NCI-H2081 (cell line): ENCODE results near the gene JPT1.
A peak's percentile ranks its signal among the peaks of the same experiment; 100 is the strongest.

Experiments
- DNase-seq, 2 experiments: peaks; one replicate each; lab custom pipeline; 2025; lab: John Stamatoyannopoulos, UW

Gene JPT1

GRCh38 chr17:75105126-75106080 lies 48.9 kb downstream of the JPT1 start:
- peak; percentile 75 to 88 for DNase-seq

GRCh38 chr17:75103601-75104554 lies 50.4 kb downstream of the JPT1 start:
- DNase-seq = no peak

- peak in 1 of 2 experiments; percentile 17 for DNase-seq
Measured at GRCh38 chr17:75102385-75102821, 51.9 kb downstream of the JPT1 start.

GRCh38 chr17:75099881-75100595 lies 54.3 kb downstream of the JPT1 start:
- no peak for DNase-seq

- no peak for DNase-seq
Measured at GRCh38 chr17:75098861-75099260, 55.5 kb downstream of the JPT1 start.

- no peak for DNase-seq
Measured at GRCh38 chr17:75097865-75098264, 56.4 kb downstream of the JPT1 start.

- no peak for DNase-seq
Measured at GRCh38 chr17:75096082-75096625, 58.2 kb downstream of the JPT1 start.

GRCh38 chr17:75094871-75095399 lies 59.4 kb downstream of the JPT1 start:
- no peak for DNase-seq

- no peak for DNase-seq
Measured at GRCh38 chr17:75093548-75094158, 60.7 kb downstream of the JPT1 start.

- DNase-seq = no peak
Measured at GRCh38 chr17:75091855-75092327, 62.4 kb downstream of the JPT1 start.

- no peak for DNase-seq
Measured at GRCh38 chr17:75090871-75091854, 63.1 kb downstream of the JPT1 start.

GRCh38 chr17:75088465-75089417 lies 65.6 kb downstream of the JPT1 start:
- DNase-seq = no peak

GRCh38 chr17:75087558-75088453 lies 66.5 kb downstream of the JPT1 start, which contains the start of gene SLC16A5:
TSS of gene SLC16A5 (plus strand) at chr17:75087954. CDS start at chr17:75093637, 5,683 bp downstream.
- DNase-seq = no peak

GRCh38 chr17:75087182-75087557 lies 67.1 kb downstream of the JPT1 start:
- no peak for DNase-seq

- no peak for DNase-seq
Measured at GRCh38 chr17:75086496-75087181, 67.7 kb downstream of the JPT1 start.
